ENCODE results near the gene RTCA. TPM values are rescaled to one million over a fixed set of nuclear protein-coding genes. Genes with fewer than 3 reads are reported as not detected.
"Not testable (repeated sequence)": the region's sequence is repeated elsewhere in the genome, so short reads cannot be mapped to it uniquely, and the experiment has no call there.

Gene RTCA
- total RNA-seq, 2 donors from 2014 or later: 20.2 to 30.7 TPM

- DNase-seq (ENCODE audit: low spot score): no peak
- TF ChIP-seq CTCF (IDR thresholded peaks at IDR 0.05): no peak
- Histone ChIP-seq H3K4me3 (no peak overlapping the region), H3K4me1 (no peaks in the 10 kb centered on the region), H3K36me3 (peaks cover 27% of the 10 kb centered on the region), H3K27ac (no peak overlapping the region), H3K27me3 (no peaks in the 10 kb centered on the region), H3K9me3 (no peaks in the 10 kb centered on the region)
Measured at GRCh38 chr1:100229681-100230443, 36.2 kb upstream of the RTCA start.

GRCh38 chr1:100230765-100231164 is 35.3 kb upstream of the RTCA start:
- no peaks in the 10 kb centered on the region for H3K4me1 ChIP-seq
- no peak for DNase-seq (ENCODE audit: low spot score)
- TF ChIP-seq CTCF (IDR thresholded peaks at IDR 0.05): no peak
- H3K36me3 ChIP-seq: peaks cover 27% of the 10 kb centered on the region
- no peak overlapping the region for H3K4me3 ChIP-seq
- H3K27me3 ChIP-seq: no peaks in the 10 kb centered on the region
- no peaks in the 10 kb centered on the region for H3K9me3 ChIP-seq
- H3K27ac ChIP-seq: no peak overlapping the region

GRCh38 chr1:100231721-100232120 is 34.3 kb upstream of the RTCA start:
- no peak for TF ChIP-seq CTCF (IDR thresholded peaks at IDR 0.05)
- Histone ChIP-seq H3K27me3 (no peaks in the 10 kb centered on the region), H3K9me3 (no peaks in the 10 kb centered on the region), H3K27ac (no peak overlapping the region), H3K36me3 (peaks cover 27% of the 10 kb centered on the region), H3K4me3 (no peak overlapping the region), H3K4me1 (no peaks in the 10 kb centered on the region)
- DNase-seq (ENCODE audit: low spot score): no peak

- Histone ChIP-seq H3K4me3 (no peak overlapping the region), H3K36me3 (peaks cover 27% of the 10 kb centered on the region), H3K4me1 (no peaks in the 10 kb centered on the region), H3K27ac (no peak overlapping the region), H3K9me3 (no peaks in the 10 kb centered on the region), H3K27me3 (no peaks in the 10 kb centered on the region)
- no peak for TF ChIP-seq CTCF (IDR thresholded peaks at IDR 0.05)
- no peak for DNase-seq (ENCODE audit: low spot score)
Measured at GRCh38 chr1:100232156-100232555, 33.9 kb upstream of the RTCA start.

GRCh38 chr1:100233566-100233965 is 32.5 kb upstream of the RTCA start:
- H3K9me3 ChIP-seq; H3K4me1 ChIP-seq; H3K27ac ChIP-seq; H3K4me3 ChIP-seq; H3K27me3 ChIP-seq; DNase-seq (ENCODE audit: low spot score): not testable (repeated sequence)
- H3K36me3 ChIP-seq: peaks cover 23% of the 10 kb centered on the region

- no peak for DNase-seq (ENCODE audit: low spot score)
- H3K4me1 ChIP-seq: no peaks in the 10 kb centered on the region
- H3K9me3 ChIP-seq: no peaks in the 10 kb centered on the region
- H3K4me3 ChIP-seq: no peak overlapping the region
- no peak overlapping the region for H3K27ac ChIP-seq
- no peaks in the 10 kb centered on the region for H3K27me3 ChIP-seq
- peaks cover 23% of the 10 kb centered on the region for H3K36me3 ChIP-seq
- no peak for TF ChIP-seq CTCF (IDR thresholded peaks at IDR 0.05)
Measured at GRCh38 chr1:100234432-100234831, 31.6 kb upstream of the RTCA start.
